Cardiac fibroblast (primary cell): ENCODE measurements around the gene SLMAP.

Experiments used
- DNase-seq, 2 donors: peaks; one replicate each; pipeline versions ENCODE4 v3.0.0 to v3.0.0-alpha.2; 2010; ENCODE audit warnings: low read depth in 2 of 2
- H3K4me3 ChIP-seq, 2 donors: replicated peaks in 1 of 2; 1 replicate in 1 of 2; 2 replicates in 1 of 2; pipeline ENCODE4 v1.5.1; 2011; ENCODE audit warnings: low read depth in 2 of 2, low read length in 2 of 2, mild to moderate bottlenecking in 2 of 2, moderate library complexity in 1 of 2
- TF ChIP-seq, protein P1 (sequence below): IDR thresholded peaks from one replicate; pipeline ENCODE4 v1.5.1; 2011; ENCODE audit warnings: low read depth, mild to moderate bottlenecking, low read length, inconsistent platforms

The SLMAP gene

DNA sequence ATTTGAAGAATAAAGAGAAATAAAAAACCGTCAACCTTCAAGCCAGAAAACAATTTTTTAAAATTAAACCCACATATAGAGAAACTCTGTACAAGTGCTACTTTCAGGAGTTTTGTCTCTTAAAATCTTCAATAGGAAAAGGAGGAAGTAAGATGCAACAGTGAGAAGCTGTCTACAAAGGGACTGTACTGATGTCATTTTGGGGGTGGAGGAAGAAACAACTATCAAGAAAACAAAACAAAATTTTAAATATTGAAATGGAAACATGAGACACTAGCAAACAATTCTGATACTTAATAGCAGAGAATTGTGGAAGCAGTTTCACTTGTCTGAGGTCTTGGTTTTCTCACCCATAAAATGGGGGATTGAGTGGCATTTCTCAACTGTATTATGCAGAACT lies 84.4 kb downstream of the SLMAP start:
- TF ChIP-seq, protein P1, sequence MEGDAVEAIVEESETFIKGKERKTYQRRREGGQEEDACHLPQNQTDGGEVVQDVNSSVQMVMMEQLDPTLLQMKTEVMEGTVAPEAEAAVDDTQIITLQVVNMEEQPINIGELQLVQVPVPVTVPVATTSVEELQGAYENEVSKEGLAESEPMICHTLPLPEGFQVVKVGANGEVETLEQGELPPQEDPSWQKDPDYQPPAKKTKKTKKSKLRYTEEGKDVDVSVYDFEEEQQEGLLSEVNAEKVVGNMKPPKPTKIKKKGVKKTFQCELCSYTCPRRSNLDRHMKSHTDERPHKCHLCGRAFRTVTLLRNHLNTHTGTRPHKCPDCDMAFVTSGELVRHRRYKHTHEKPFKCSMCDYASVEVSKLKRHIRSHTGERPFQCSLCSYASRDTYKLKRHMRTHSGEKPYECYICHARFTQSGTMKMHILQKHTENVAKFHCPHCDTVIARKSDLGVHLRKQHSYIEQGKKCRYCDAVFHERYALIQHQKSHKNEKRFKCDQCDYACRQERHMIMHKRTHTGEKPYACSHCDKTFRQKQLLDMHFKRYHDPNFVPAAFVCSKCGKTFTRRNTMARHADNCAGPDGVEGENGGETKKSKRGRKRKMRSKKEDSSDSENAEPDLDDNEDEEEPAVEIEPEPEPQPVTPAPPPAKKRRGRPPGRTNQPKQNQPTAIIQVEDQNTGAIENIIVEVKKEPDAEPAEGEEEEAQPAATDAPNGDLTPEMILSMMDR, result no peak
- no peak for DNase-seq
- no peak overlapping the region for H3K4me3 ChIP-seq

DNA sequence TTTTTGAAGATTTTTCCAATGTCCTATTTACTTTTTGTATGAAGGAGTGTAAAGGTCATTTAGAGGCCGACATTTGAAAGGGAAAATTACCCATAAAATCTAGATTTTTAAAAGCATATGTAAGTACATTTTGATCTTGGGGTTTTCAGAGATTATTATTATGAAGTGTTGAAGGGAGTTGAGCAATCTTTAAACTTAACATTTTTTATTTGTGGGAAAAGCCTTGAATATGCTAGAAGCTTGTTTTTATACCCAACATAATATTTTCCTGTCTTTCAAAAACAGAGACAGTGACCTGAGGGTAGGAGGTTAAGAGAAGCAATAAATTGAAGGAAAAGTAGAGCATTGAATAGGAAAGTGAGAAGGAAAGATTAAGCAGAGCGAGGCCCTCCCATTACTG lies 85.7 kb downstream of the SLMAP start:
- no peak for DNase-seq
- TF ChIP-seq, protein P1, result no peak
- no peak overlapping the region for H3K4me3 ChIP-seq

DNA sequence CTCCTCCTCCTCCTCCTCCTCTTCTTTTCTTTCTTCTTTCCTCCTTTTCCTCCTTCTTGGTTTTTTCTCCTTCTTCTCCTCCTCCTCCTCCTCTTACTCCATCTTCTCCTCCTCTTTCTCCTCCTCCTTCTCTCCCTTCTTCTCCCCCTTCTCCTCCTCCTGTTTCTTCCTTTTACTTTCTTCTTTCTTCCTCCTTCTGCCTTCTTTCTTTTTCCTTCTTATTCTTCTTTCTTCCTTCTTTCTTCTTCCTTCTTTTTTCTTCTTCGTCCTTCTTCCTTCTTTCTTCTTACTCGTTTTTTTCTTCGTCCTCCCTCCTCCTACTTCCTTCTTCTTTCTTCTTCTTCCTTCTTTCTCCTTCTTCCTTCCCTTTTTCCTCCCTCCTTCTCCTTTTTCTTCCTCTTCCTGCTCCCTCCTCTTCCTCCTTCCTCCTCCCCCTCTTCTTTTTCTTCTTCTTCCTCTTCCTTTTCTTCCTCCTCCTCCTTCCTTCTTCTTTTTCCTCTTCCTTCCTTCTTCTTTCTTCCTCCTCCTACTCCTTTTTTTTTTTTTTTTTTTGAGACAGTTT lies 92.1 kb downstream of the SLMAP start:
- TF ChIP-seq, protein P1, result no peak
- no peak for DNase-seq
- no peak overlapping the region for H3K4me3 ChIP-seq

DNA sequence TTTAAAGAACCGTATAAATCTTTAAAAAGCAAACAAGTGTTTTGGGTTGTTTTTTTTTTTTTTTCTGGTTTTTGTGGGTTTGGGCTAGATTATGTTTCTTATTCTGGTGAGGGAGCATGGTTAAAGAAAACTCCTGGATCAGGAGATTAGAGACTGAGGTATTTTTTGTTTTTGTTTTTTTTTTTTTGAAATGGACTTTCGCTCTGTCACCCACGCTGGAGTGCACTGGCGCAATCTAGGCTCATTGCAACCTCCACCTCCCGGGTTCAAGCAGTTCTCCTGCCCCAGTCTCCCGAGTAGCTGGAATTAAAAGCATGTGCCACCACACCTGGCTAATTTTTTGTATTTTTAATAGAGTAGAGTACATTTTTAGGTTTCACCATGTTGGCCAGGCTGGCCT lies 95.2 kb downstream of the SLMAP start:
- no peak for DNase-seq
- TF ChIP-seq, protein P1, result no peak

DNA sequence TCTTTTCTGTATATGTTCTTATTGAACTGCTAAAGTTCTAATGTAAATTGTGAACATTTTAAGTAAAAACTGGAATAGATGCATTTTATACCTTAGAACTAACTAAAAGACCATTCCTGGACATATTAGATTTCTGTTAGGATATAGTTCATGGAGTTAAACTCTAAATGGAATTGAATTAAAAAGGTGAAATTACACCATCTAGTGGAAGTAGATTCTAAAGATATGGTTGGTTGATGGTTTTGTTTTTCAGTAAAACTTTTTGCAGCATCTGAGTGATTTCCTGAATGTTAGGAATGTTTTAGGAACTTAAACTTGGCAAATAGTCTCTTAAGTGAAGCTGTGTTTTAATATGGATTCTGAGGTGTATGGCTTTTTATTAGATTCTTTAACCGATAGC lies 96.8 kb downstream of the SLMAP start:
- DNase-seq, result peak; percentile 41 to 52
- TF ChIP-seq, protein P1, result no peak
- H3K4me3 ChIP-seq, result no peak overlapping the region

More for the DNA sequence above, 95.2 kb downstream of the SLMAP start:
- no peak overlapping the region for H3K4me3 ChIP-seq

DNA sequence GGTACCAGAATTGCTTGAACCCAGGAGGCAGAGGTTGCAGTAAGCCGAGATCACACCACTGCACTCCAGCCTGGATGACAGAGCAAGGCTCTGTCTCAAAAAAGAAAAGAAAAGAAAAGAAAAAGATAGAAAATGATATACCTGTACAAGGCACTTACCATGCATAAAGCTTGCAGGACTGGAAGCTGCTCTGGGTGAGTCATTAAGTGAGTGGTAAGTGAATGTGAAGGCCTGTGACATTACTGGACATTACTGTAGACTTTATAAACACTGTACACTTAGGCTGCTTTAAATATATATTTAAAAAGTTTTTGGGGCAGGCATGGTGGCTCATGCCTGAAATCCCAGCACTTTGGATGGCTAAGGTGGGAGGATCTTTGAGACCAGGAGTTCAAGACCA lies 99.2 kb downstream of the SLMAP start:
- peak; percentile 7 to 64 for DNase-seq
- TF ChIP-seq, protein P1, result no peak
- no peak overlapping the region for H3K4me3 ChIP-seq

DNA sequence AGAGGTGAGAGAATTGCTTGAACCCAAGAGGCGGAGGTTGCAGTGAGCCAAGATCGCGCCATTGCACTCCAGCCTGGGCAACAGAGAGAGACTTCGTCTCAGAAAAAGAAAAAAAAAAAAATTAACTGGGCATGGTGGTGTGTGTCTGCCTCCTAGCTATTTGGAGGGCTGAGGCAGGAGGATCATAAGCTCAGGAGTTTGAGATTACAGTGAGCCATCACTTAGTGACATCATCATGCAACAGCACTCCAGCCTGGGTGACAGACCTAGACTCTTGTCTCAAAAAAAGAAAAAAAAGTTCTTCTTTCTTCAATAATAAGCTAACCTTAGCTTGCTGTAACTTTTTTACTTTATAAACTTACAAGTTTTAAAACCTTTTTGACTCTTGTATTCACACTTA lies 99.8 kb downstream of the SLMAP start:
- DNase-seq, result peak in 1 of 2 donors; percentile 3
- no peak overlapping the region for H3K4me3 ChIP-seq
- TF ChIP-seq, protein P1, result no peak
